ENCODE data around the gene GNB1.

DNA sequence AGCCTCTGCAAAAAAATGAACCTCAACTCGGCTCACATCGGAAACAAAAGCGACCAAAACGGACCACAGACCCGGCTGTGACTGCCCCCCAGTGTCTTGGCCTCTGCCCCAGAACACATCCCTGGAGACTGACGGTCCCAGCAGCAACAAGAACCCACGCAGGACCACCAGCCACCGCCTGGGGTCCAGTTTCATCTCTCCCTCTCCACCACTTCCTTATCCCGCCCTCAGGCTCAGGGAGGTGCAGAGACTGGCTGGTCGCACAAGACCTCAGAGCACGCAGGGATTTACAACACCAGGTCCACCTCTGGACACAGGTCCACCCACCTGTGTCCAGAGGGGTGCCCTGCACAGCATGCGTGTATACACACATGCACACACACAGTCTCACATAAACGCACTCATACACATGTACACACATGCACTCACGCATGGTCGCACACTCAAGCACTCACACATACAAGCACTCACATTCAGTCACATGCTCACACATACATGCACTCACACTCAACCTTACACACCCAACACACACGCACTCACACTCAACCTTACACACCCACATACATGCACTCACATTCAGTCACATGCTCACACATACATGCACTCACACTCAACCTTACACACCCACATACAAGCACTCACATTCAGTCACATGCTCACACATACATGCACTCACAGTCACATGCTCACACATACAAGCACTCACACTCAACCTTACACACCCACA is 46.8 kb upstream of the GNB1 start:
- no peak for TF ChIP-seq POLR2A (IDR thresholded peaks at IDR 0.05)
- TF ChIP-seq, protein P1, sequence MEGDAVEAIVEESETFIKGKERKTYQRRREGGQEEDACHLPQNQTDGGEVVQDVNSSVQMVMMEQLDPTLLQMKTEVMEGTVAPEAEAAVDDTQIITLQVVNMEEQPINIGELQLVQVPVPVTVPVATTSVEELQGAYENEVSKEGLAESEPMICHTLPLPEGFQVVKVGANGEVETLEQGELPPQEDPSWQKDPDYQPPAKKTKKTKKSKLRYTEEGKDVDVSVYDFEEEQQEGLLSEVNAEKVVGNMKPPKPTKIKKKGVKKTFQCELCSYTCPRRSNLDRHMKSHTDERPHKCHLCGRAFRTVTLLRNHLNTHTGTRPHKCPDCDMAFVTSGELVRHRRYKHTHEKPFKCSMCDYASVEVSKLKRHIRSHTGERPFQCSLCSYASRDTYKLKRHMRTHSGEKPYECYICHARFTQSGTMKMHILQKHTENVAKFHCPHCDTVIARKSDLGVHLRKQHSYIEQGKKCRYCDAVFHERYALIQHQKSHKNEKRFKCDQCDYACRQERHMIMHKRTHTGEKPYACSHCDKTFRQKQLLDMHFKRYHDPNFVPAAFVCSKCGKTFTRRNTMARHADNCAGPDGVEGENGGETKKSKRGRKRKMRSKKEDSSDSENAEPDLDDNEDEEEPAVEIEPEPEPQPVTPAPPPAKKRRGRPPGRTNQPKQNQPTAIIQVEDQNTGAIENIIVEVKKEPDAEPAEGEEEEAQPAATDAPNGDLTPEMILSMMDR (IDR thresholded peaks at IDR 0.05) = no peak
